Measurements from ENCODE around the gene PDILT. TPM values are rescaled to one million over a fixed set of nuclear protein-coding genes. Genes with fewer than 3 reads are reported as not detected.

Gene PDILT
- total RNA-seq, 6 experiments from 2014 or later = not detected

- DNase-seq (no peak), ATAC-seq (no peak)
- WGBS (ENCODE audit: insufficient coverage, low coverage, low lambda C conversion rate, missing lambda C conversion rate) = 93% methylated on average over 1 of the region's 1 CpG
- Histone ChIP-seq H3K4me1 (peaks cover 0 to 16% (median 4%) of the 10 kb centered on the region in 4 donors), H3K9me3 (no peaks in the 10 kb centered on the region), H3K36me3 (no peaks in the 10 kb centered on the region), H3K27me3 (no peaks in the 10 kb centered on the region), H3K27ac (peak overlapping the region in 1 of 3 donors; percentile 6), H3K4me3 (no peak overlapping the region)
- intact Hi-C loops (cut with DNase I) = no loop called here
- TF ChIP-seq CTCF (IDR thresholded peaks at IDR 0.05) (no peak), POLR2A (IDR thresholded peaks at IDR 0.05) (no peak)
Observed at GRCh38 chr16:20415541-20415940, 11.0 kb upstream of the PDILT start.

GRCh38 chr16:20411055-20411454 lies 6.5 kb upstream of the PDILT start:
- ATAC-seq (peak; percentile 6 to 26 (median 10)), DNase-seq (no peak)
- Histone ChIP-seq H3K4me1 (peaks cover 0 to 20% (median 4%) of the 10 kb centered on the region in 4 donors), H3K27me3 (no peaks in the 10 kb centered on the region), H3K4me3 (peak overlapping the region in 1 of 3 donors; percentile 52), H3K27ac (peak overlapping the region in 2 of 3 donors; percentile 75 to 98), H3K36me3 (no peaks in the 10 kb centered on the region), H3K9me3 (no peaks in the 10 kb centered on the region)
- no peak for TF ChIP-seq CTCF (IDR thresholded peaks at IDR 0.05)
- no peak for TF ChIP-seq POLR2A (IDR thresholded peaks at IDR 0.05)
- intact Hi-C loops (cut with DNase I) = no loop called here
- WGBS (ENCODE audit: insufficient coverage, low coverage, low lambda C conversion rate, missing lambda C conversion rate) = 20% methylated on average over 2 of the region's 2 CpGs

GRCh38 chr16:20410121-20410723 lies 5.7 kb upstream of the PDILT start:
- peak overlapping the region; percentile 75 to 98 (median 83) for H3K27ac ChIP-seq

GRCh38 chr16:20409398-20410120 lies 5.0 kb upstream of the PDILT start, which contains the start of gene ACSM5:
ACSM5 (plus strand) TSS chr16:20409534; CDS start chr16:20411485, 1,951 bp downstream.
- H3K4me1 ChIP-seq = peaks cover 0 to 20% (median 4%) of the 10 kb centered on the region in 4 donors
- peak; percentile 77 for TF ChIP-seq POLR2A (IDR thresholded peaks at IDR 0.05)
- no peak for TF ChIP-seq CTCF (IDR thresholded peaks at IDR 0.05)
- intact Hi-C loops (cut with DNase I) = no loop called here
- H3K27me3 ChIP-seq = no peaks in the 10 kb centered on the region
- DNase-seq (peak; percentile 91 to 98 (median 94)), ATAC-seq (peak; percentile 90 to 97 (median 94))
- peak within 1 kb of the TSS; percentile 75 to 98 (median 83) for H3K27ac ChIP-seq
- peak within 1 kb of the TSS; percentile 29 to 55 (median 52) for H3K4me3 ChIP-seq
- H3K36me3 ChIP-seq = no peaks in the 10 kb centered on the region
- no peaks in the 10 kb centered on the region for H3K9me3 ChIP-seq
- WGBS (ENCODE audit: insufficient coverage, low coverage, low lambda C conversion rate, missing lambda C conversion rate) = 24% methylated on average over 6 of the region's 6 CpGs

More at GRCh38 chr16:20410121-20410723, 5.7 kb upstream of the PDILT start:
- Histone ChIP-seq H3K4me3 (peak overlapping the region; percentile 29 to 55 (median 52)), H3K9me3 (no peaks in the 10 kb centered on the region), H3K4me1 (peaks cover 0 to 20% (median 4%) of the 10 kb centered on the region in 4 donors), H3K36me3 (no peaks in the 10 kb centered on the region), H3K27me3 (no peaks in the 10 kb centered on the region)
- intact Hi-C loops (cut with DNase I) = no loop called here
- no peak for DNase-seq
- TF ChIP-seq POLR2A (IDR thresholded peaks at IDR 0.05) (no peak), CTCF (IDR thresholded peaks at IDR 0.05) (no peak)
- WGBS (ENCODE audit: insufficient coverage, low coverage, low lambda C conversion rate, missing lambda C conversion rate) = 29% methylated on average over 6 of the region's 6 CpGs
- peak; percentile 12 to 71 (median 34) for ATAC-seq
